A549 treated with Hydrocortisone at 1 μM for 4 hours (cell line): ENCODE results near the gene ZIC4. TPM values are rescaled to one million over a fixed set of nuclear protein-coding genes. Genes with fewer than 3 reads are reported as not detected.

Source experiments
- total RNA-seq: library from RNA; stranded (reverse); fragments of 200-300 nt; extraction: Qiagen RNA extraction; gene quantifications from 5 replicates; pipeline ENCODE4 v1.2.3, GENCODE V29; 2022

ZIC4 gene
- total RNA-seq: not detected in 5 replicates

GRCh38 chr3:147406028-147406931 lies at the start of gene ZIC4:
Gene ZIC4 (minus strand): TSS chr3:147406543. CDS start chr3:147402797, 3,746 bp downstream.

DNA sequence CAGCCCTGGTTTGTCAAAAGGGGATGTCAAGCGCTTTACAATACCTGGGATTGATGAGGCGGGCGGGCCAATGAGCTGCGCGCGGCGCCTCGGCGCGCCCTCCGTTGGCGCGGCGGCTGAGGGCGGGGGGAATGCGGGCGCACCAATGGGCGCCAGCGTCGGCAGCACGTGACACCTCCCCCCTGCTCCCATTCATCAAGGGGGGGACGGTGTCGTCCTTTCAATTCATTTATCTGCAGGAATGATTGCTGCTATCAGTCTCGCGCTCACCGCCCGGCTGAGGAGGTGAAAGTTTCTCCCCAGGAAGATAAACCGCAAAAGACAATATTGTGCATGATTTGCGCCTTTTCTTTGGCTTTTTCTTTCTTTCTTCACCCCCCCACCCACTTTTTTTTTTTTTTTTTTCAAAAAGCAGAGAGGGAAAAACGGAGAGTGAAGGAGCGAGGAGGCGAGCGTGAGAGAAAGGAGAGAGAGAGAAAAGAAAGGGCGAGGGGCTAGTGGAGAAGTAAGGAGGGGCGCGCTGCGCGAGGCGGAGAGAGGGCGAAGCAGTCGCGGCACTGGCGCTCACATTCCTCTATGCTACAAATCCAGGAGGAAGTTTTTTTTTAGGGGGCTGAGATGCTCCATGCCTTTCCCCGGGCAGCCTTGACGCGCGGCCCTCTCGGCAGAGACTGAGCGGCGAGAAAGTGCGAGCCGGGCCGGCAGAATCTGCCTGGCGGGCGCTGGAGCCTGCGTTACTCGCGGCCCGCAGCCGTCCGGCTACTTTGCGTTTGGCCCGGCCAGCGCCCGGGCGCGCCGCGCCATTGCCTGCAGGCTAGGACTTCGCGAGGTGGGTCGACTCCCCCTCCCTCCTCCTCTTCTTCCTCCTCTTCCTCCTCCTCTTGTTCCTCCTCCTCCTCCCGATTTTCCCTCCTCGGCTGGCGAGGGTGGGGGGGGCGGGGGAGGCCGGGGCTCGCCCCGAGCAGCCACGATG lies 3.1 kb upstream of the ZIC4 start, which contains the start of gene ZIC1:
ZIC1 (plus strand) TSS at position 223 of the 973 bp plus-strand sequence; CDS start at position 971, 748 bp downstream.

Other genes with a start within 250 kb of the ZIC4 start
- gene ZIC1, start 2.8 kb upstream of the ZIC4 start, total RNA-seq: 0.01 to 0.18 TPM (median 0.10 TPM) in 3 of 5 replicates, not detected in the others